CD14-positive monocyte (primary cell): ENCODE measurements around the gene PDE4B. TPM values are rescaled to one million over a fixed set of nuclear protein-coding genes. Genes with fewer than 3 reads are reported as not detected.

Experiments used
- DNase-seq, 3 donors: peaks; one replicate each; pipeline ENCODE4 v3.0.0-alpha.2; 2011 to 2022
- H2AFZ ChIP-seq: 2 replicates; pipeline ENCODE4 v1.6.0; 2012; ENCODE audit warnings: mild to moderate bottlenecking, low read depth, low read length, inconsistent platforms; ENCODE audit not compliant: insufficient read depth, poor library complexity, severe bottlenecking
- H3K27ac ChIP-seq, 2 donors: 1 replicate in 1 of 2; 2 replicates in 1 of 2; pipeline ENCODE4 v1.5.1; 2012 to 2013; ENCODE audit warnings: low read length in 2 of 2, control low read depth in 1 of 2, inconsistent platforms in 1 of 2, low read depth in 1 of 2, mild to moderate bottlenecking in 1 of 2
- H3K27me3 ChIP-seq, 2 donors: one replicate each; pipeline versions ENCODE4 v1.6.0 to v1.6.1; 2011 to 2013; ENCODE audit warnings: low read length in 2 of 2; ENCODE audit not compliant: control insufficient read depth in 2 of 2, insufficient read depth in 2 of 2
- H3K36me3 ChIP-seq, 2 donors: replicated peaks in 1 of 2; 1 replicate in 1 of 2; 2 replicates in 1 of 2; pipeline versions ENCODE4 v1.5.1 to v1.6.1; 2012 to 2013; ENCODE audit warnings: low read length in 2 of 2, control low read depth in 1 of 2, inconsistent platforms in 1 of 2, mild to moderate bottlenecking in 1 of 2; ENCODE audit not compliant: insufficient read depth in 2 of 2, control insufficient read depth in 1 of 2
- H3K4me1 ChIP-seq, 2 donors: 1 replicate in 1 of 2; 2 replicates in 1 of 2; pipeline versions ENCODE4 v1.5.1 to v1.6.1; 2012 to 2013; ENCODE audit warnings: low read length in 2 of 2, control low read depth in 1 of 2, inconsistent platforms in 1 of 2, mild to moderate bottlenecking in 1 of 2, moderate library complexity in 1 of 2; ENCODE audit not compliant: insufficient read depth in 2 of 2, control insufficient read depth in 1 of 2
- H3K4me2 ChIP-seq: replicated peaks from 2 replicates; pipeline ENCODE3; 2012; ENCODE audit warnings: low read length, moderate library complexity, mild to moderate bottlenecking; ENCODE audit not compliant: poor library complexity, severe bottlenecking; ENCODE audit errors: extremely low read depth
- H3K4me3 ChIP-seq, 3 experiments: fragments of 200-600 bp in 1 of 3; sonication (generic) in 1 of 3; replicated peaks in 1 of 3; 1 replicate in 2 of 3; 2 replicates in 1 of 3; pipeline ENCODE4 v1.5.1; 2011 to 2013; ENCODE audit warnings: low read length in 3 of 3, mild to moderate bottlenecking in 3 of 3, control low read depth in 2 of 3, low read depth in 2 of 3, inconsistent platforms in 1 of 3, moderate library complexity in 1 of 3
- H3K79me2 ChIP-seq: 2 replicates; pipeline ENCODE4 v1.6.0; 2012; ENCODE audit warnings: mild to moderate bottlenecking, control low read depth, inconsistent platforms, low read length, moderate library complexity; ENCODE audit not compliant: insufficient read depth
- H3K9ac ChIP-seq: 2 replicates; pipeline ENCODE4 v1.6.0; 2017; ENCODE audit warnings: low read length, mild to moderate bottlenecking; ENCODE audit not compliant: insufficient read depth, poor library complexity, severe bottlenecking
- H3K9me3 ChIP-seq, 2 donors: replicated peaks in 1 of 2; 1 replicate in 1 of 2; 2 replicates in 1 of 2; pipeline versions ENCODE4 v1.5.1 to v1.6.1; 2012 to 2013; ENCODE audit warnings: low read length in 2 of 2, control low read depth in 1 of 2; ENCODE audit not compliant: control insufficient read depth in 1 of 2, insufficient read depth in 1 of 2
- H4K20me1 ChIP-seq: 2 replicates; pipeline ENCODE4 v1.6.0; 2012; ENCODE audit warnings: mild to moderate bottlenecking, low read length, control low read depth, moderate library complexity; ENCODE audit not compliant: insufficient read depth
- H3K27ac Mint-ChIP-seq, 7 donors: one replicate each; pipeline ENCODE4 v1.8.0; 2020; ENCODE audit warnings: mild to moderate bottlenecking in 7 of 7, mixed read lengths in 7 of 7, moderate library complexity in 6 of 7, inconsistent platforms in 2 of 7
- H3K27me3 Mint-ChIP-seq, 3 donors: one replicate each; pipeline ENCODE4 v1.8.0; 2021 to 2022; ENCODE audit warnings: low read depth in 3 of 3, mild to moderate bottlenecking in 3 of 3, mixed read lengths in 3 of 3, moderate library complexity in 3 of 3, inconsistent platforms in 1 of 3
- H3K36me3 Mint-ChIP-seq, 2 donors: one replicate each; pipeline ENCODE4 v1.8.0; 2020; ENCODE audit warnings: mixed read lengths in 2 of 2, inconsistent platforms in 1 of 2, mild to moderate bottlenecking in 1 of 2
- H3K4me1 Mint-ChIP-seq: one replicate; pipeline ENCODE4 v1.8.0; 2020; ENCODE audit warnings: mild to moderate bottlenecking, mixed read lengths
- H3K4me3 Mint-ChIP-seq, 2 donors: one replicate each; pipeline ENCODE4 v1.8.0; 2020; ENCODE audit warnings: mild to moderate bottlenecking in 2 of 2, mixed read lengths in 2 of 2, moderate library complexity in 1 of 2
- H3K9me3 Mint-ChIP-seq, 7 donors: one replicate each; pipeline ENCODE4 v1.8.0; 2020 to 2022; ENCODE audit warnings: mixed read lengths in 7 of 7, mild to moderate bottlenecking in 6 of 7, moderate library complexity in 6 of 7, inconsistent platforms in 2 of 7
- CTCF ChIP-seq: fragments of 200-600 bp; IDR thresholded peaks from one replicate; pipeline ENCODE4 v1.8.0; 2022; ENCODE audit warnings: antibody characterized with exemption, mild to moderate bottlenecking
- WGBS: methylation state at CpG from one replicate; pipeline ENCODE4 v1.1.5; 2013; ENCODE audit warnings: missing lambda C conversion rate; ENCODE audit not compliant: insufficient coverage; 5-methylcytosine and 5-hydroxymethylcytosine counted together
- intact Hi-C, 2 donors: fragments of 100-400 bp; cut with micrococcal nuclease; formaldehyde crosslinking; loops; one replicate each; pipeline versions ENCODE4 v1.15.0 to v1.15.1; 2023
- polyA plus RNA-seq, 3 donors: library from polyadenylated mRNA; depleted of rRNA in 1 of 3; unstranded in 2 of 3; stranded (reverse) in 1 of 3; fragments of 300-500 nt in 2 of 3; fragments of >200 nt in 1 of 3; fragmentation: Illumina TruSeq in 2 of 3; gene quantifications; 1 replicate in 2 of 3; 2 replicates in 1 of 3; pipeline ENCODE4 v1.2.3, GENCODE V29; 2012 to 2021

The PDE4B gene
- polyA plus RNA-seq, 3 donors, result 17.2 to 52.8 (median 25.2) TPM

GRCh38 chr1:66290761-66291530, 498.3 kb downstream of the PDE4B start:
- intact Hi-C loops, result no loop called here
- H3K79me2 ChIP-seq, result no peaks in the 10 kb centered on the region
- H3K9me3 ChIP-seq, result no peaks in the 10 kb centered on the region
- Mint-ChIP-seq H3K4me3 (no peak overlapping the region), H3K27me3 (no peaks in the 10 kb centered on the region), H3K36me3 (no peaks in the 10 kb centered on the region), H3K4me1 (peaks cover 15% of the 10 kb centered on the region), H3K27ac (peak overlapping the region in 1 of 7 donors; percentile 24), H3K9me3 (peaks cover 0 to 1% (median 0%) of the 10 kb centered on the region in 7 donors)
- WGBS, result no CpG with 5 or more reads among the region's 1 CpG
- H3K9ac ChIP-seq, result no peak overlapping the region
- H3K27ac ChIP-seq, result no peak overlapping the region
- H2AFZ ChIP-seq, result no peak overlapping the region
- no peaks in the 10 kb centered on the region for H3K27me3 ChIP-seq
- H3K4me3 ChIP-seq, result no peak overlapping the region
- H4K20me1 ChIP-seq, result no peaks in the 10 kb centered on the region
- peaks cover 7 to 8% of the 10 kb centered on the region in 2 donors for H3K4me1 ChIP-seq
- DNase-seq, result no peak
- H3K36me3 ChIP-seq, result no peaks in the 10 kb centered on the region
- TF ChIP-seq CTCF, result no peak
- H3K4me2 ChIP-seq, result no peak overlapping the region

GRCh38 chr1:66291531-66291864, 498.8 kb downstream of the PDE4B start:
- Histone ChIP-seq H3K4me1 (peaks cover 12 to 14% of the 10 kb centered on the region in 2 donors), H3K9me3 (no peaks in the 10 kb centered on the region), H3K4me2 (no peak overlapping the region), H4K20me1 (no peaks in the 10 kb centered on the region), H2AFZ (no peak overlapping the region), H3K9ac (no peak overlapping the region), H3K27ac (no peak overlapping the region), H3K36me3 (no peaks in the 10 kb centered on the region), H3K79me2 (no peaks in the 10 kb centered on the region), H3K27me3 (no peaks in the 10 kb centered on the region), H3K4me3 (no peak overlapping the region)
- Mint-ChIP-seq H3K27me3 (no peaks in the 10 kb centered on the region), H3K9me3 (peaks cover 0 to 1% (median 0%) of the 10 kb centered on the region in 7 donors), H3K4me3 (no peak overlapping the region), H3K4me1 (peaks cover 20% of the 10 kb centered on the region), H3K27ac (no peak overlapping the region), H3K36me3 (no peaks in the 10 kb centered on the region)
- intact Hi-C loops, result no loop called here
- no peak for TF ChIP-seq CTCF
- DNase-seq, result no peak
- WGBS, result no CpG with 5 or more reads among the region's 1 CpG
